Measurements from ENCODE around the gene EFTUD2. TPM values are rescaled to one million over a fixed set of nuclear protein-coding genes. Genes with fewer than 3 reads are reported as not detected.

Gene EFTUD2
- total RNA-seq, 2 donors from 2014 or later = 35.2 to 117 TPM

- DNase-seq (ENCODE audit: low spot score) (no peak), ATAC-seq (ENCODE audit: insufficient number of reproducible peaks, low FRiP score, low read depth) (no peak)
- Histone ChIP-seq H3K4me1 (ENCODE audit: control insufficient read depth in 1 of 2, low read depth in 2 of 2) (no peaks in the 10 kb centered on the region), H3K9me3 (no peaks in the 10 kb centered on the region), H3K36me3 (peaks cover 82% of the 10 kb centered on the region), H3K4me3 (no peak overlapping the region), H3K27me3 (replicated peaks; ENCODE audit: insufficient read depth) (no peaks in the 10 kb centered on the region), H3K27ac (no peak overlapping the region)
- no peak for TF ChIP-seq CTCF (IDR thresholded peaks at IDR 0.05)
These were observed 39.5 kb downstream of the EFTUD2 start for GRCh38 chr17:44859701-44860100.

GRCh38 chr17:44854192-44854591 is 45.1 kb downstream of the EFTUD2 start:
- no peak overlapping the region for H3K27ac ChIP-seq
- DNase-seq (ENCODE audit: low spot score) (no peak), ATAC-seq (ENCODE audit: insufficient number of reproducible peaks, low FRiP score, low read depth) (no peak)
- TF ChIP-seq CTCF (IDR thresholded peaks at IDR 0.05) = no peak
- peaks cover 85% of the 10 kb centered on the region for H3K36me3 ChIP-seq
- H3K4me1 ChIP-seq (ENCODE audit: control insufficient read depth in 1 of 2, low read depth in 2 of 2) = no peaks in the 10 kb centered on the region
- H3K9me3 ChIP-seq = no peaks in the 10 kb centered on the region
- no peaks in the 10 kb centered on the region for H3K27me3 ChIP-seq (replicated peaks; ENCODE audit: insufficient read depth)
- no peak overlapping the region for H3K4me3 ChIP-seq

- Histone ChIP-seq H3K9me3 (no peaks in the 10 kb centered on the region), H3K4me1 (ENCODE audit: control insufficient read depth in 1 of 2, low read depth in 2 of 2) (no peaks in the 10 kb centered on the region), H3K27ac (no peak overlapping the region), H3K4me3 (no peak overlapping the region), H3K27me3 (replicated peaks; ENCODE audit: insufficient read depth) (no peaks in the 10 kb centered on the region), H3K36me3 (peaks cover 52% of the 10 kb centered on the region)
- no peak for DNase-seq (ENCODE audit: low spot score)
- no peak for TF ChIP-seq CTCF (IDR thresholded peaks at IDR 0.05)
- no peak for ATAC-seq (ENCODE audit: insufficient number of reproducible peaks, low FRiP score, low read depth)
These were observed 48.6 kb downstream of the EFTUD2 start for GRCh38 chr17:44850612-44851011.

- DNase-seq (ENCODE audit: low spot score) = no peak
- TF ChIP-seq CTCF (IDR thresholded peaks at IDR 0.05) = no peak
- Histone ChIP-seq H3K27ac (no peak overlapping the region), H3K36me3 (peaks cover 46% of the 10 kb centered on the region), H3K9me3 (no peaks in the 10 kb centered on the region), H3K27me3 (replicated peaks; ENCODE audit: insufficient read depth) (no peaks in the 10 kb centered on the region), H3K4me3 (no peak overlapping the region), H3K4me1 (ENCODE audit: control insufficient read depth in 1 of 2, low read depth in 2 of 2) (no peaks in the 10 kb centered on the region)
- ATAC-seq (ENCODE audit: insufficient number of reproducible peaks, low FRiP score, low read depth) = no peak
These were observed 49.2 kb downstream of the EFTUD2 start for GRCh38 chr17:44850025-44850424.

GRCh38 chr17:44848961-44849489 is 50.2 kb downstream of the EFTUD2 start:
- H3K4me3 ChIP-seq = no peak overlapping the region
- H3K4me1 ChIP-seq (ENCODE audit: control insufficient read depth in 1 of 2, low read depth in 2 of 2) = no peaks in the 10 kb centered on the region
- TF ChIP-seq CTCF (IDR thresholded peaks at IDR 0.05) = no peak
- H3K9me3 ChIP-seq = no peaks in the 10 kb centered on the region
- ATAC-seq (ENCODE audit: insufficient number of reproducible peaks, low FRiP score, low read depth) = no peak
- peaks cover 36% of the 10 kb centered on the region for H3K36me3 ChIP-seq
- no peak overlapping the region for H3K27ac ChIP-seq
- no peaks in the 10 kb centered on the region for H3K27me3 ChIP-seq (replicated peaks; ENCODE audit: insufficient read depth)
- no peak for DNase-seq (ENCODE audit: low spot score)
